SK-N-MC (cell line): ENCODE measurements around the gene CACNA2D1.

Experiments used
- EZH2 ChIP-seq: fragments of 200-600 bp; sonication (generic); IDR thresholded peaks from one replicate; pipeline ENCODE4 v1.6.1; 2017; ENCODE audit warnings: antibody characterized with exemption
- FOXP2 ChIP-seq: optimal IDR thresholded peaks from 2 replicates; pipeline ENCODE3; 2011; ENCODE audit warnings: mild to moderate bottlenecking, moderate library complexity; ENCODE audit not compliant: insufficient read depth; ENCODE audit errors: extremely low read length, control extremely low read depth
- POLR2AphosphoS5 ChIP-seq: IDR thresholded peaks from 2 replicates; pipeline ENCODE4 v1.6.1; 2012; ENCODE audit warnings: mild to moderate bottlenecking, low read depth, low read length, borderline replicate concordance

DNA sequence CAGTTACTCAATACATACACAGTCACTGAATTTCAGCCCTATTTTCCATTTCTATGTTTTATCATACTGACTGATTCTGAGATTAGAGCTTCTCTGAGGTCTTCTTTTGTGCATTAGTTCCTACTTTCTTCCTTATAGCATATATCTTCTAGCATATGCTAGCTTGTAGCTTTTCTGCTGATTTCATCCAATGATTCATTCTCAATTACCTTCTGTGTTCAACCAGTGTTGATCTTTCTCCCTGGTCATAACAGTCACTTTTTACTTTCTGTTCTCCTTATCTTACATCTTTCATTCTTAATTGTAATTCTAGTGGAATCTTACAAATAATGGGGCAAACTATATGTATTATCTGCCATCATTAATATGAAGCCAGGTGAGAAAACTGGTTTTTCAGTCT lies 514.2 kb downstream of the CACNA2D1 start:
- no peak for TF ChIP-seq POLR2AphosphoS5
- TF ChIP-seq EZH2: no peak
- no peak for TF ChIP-seq FOXP2
